ENCODE measurements around the gene KY. TPM values are rescaled to one million over a fixed set of nuclear protein-coding genes. Genes with fewer than 3 reads are reported as not detected.

Gene KY
- total RNA-seq, 2 experiments from 2014 or later: not detected

DNA sequence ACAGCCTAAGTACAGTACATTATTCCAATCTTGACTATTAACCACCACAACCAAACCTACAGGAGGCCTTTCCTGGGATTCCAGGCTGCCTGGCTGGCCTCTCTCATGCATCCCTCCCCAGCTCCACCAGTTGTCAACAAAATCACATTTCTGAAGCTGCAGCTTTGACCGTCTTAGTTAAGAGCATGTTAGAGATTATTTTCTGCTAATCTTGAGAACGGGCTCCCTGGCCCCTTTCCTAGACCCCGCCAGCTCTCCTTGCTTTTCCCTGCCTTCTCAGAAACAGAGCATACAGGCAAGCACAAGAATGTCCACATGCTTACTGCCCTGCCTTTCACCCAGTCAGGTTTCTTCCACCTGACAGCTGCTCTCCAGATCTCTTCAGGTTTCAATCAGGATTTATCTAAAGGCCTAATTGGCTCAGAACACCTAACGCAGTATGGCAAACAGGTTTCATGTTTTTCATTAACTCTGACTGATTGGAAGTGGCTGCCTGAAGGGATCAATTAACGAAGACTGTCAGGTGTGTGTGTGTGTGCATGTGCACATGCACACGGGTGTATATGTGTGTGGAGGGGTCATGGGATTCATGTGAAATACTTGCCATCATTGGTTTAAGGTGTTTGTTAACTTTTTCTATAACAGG, 12.3 kb downstream of the KY start:
- Histone ChIP-seq H3K79me2 (ENCODE audit: insufficient read depth, low read depth, low read length) (no peaks in the 10 kb centered on the region), H4K20me1 (ENCODE audit: insufficient read depth, low read length) (no peaks in the 10 kb centered on the region), H3K36me3 (ENCODE audit: insufficient read depth, low read length) (no peaks in the 10 kb centered on the region), H3K9me2 (ENCODE audit: insufficient read depth, low read length) (0 out of 2 replicates have a peak, but pooled peaks cover 4% of the 10 kb centered on the region), H2AFZ (ENCODE audit: low read length) (no peak overlapping the region), H3K4me3 (ENCODE audit: low read depth, low read length, poor library complexity, severe bottlenecking) (no peak overlapping the region), H3K4me1 (ENCODE audit: insufficient read depth, low read length, poor library complexity, severe bottlenecking) (no peaks in the 10 kb centered on the region), H3K4me2 (ENCODE audit: low read length) (no peak overlapping the region), H3K9me3 (ENCODE audit: low read length) (no peaks in the 10 kb centered on the region), H3K27ac (ENCODE audit: low read depth, low read length, poor library complexity, severe bottlenecking) (no peak overlapping the region)
- BruUV-seq (replicated peaks): no TSS peak
- intact Hi-C loops (cut with micrococcal nuclease; ENCODE audit: unreplicated experiment): no loop called here
- TF ChIP-seq EZH2phosphoT487 (IDR thresholded peaks at IDR 0.05; ENCODE audit: borderline replicate concordance, low read depth, low read length): no peak
- TF ChIP-seq, protein P1, sequence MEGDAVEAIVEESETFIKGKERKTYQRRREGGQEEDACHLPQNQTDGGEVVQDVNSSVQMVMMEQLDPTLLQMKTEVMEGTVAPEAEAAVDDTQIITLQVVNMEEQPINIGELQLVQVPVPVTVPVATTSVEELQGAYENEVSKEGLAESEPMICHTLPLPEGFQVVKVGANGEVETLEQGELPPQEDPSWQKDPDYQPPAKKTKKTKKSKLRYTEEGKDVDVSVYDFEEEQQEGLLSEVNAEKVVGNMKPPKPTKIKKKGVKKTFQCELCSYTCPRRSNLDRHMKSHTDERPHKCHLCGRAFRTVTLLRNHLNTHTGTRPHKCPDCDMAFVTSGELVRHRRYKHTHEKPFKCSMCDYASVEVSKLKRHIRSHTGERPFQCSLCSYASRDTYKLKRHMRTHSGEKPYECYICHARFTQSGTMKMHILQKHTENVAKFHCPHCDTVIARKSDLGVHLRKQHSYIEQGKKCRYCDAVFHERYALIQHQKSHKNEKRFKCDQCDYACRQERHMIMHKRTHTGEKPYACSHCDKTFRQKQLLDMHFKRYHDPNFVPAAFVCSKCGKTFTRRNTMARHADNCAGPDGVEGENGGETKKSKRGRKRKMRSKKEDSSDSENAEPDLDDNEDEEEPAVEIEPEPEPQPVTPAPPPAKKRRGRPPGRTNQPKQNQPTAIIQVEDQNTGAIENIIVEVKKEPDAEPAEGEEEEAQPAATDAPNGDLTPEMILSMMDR (conservative IDR thresholded peaks at IDR 0.05; ENCODE audit: low read length): no peak
- POLR2A ChIA-PET: no interaction called here
- CTCF ChIA-PET (ENCODE audit: unreplicated experiment): no interaction called here
- DNase-seq (ENCODE audit: low spot score): no peak

DNA sequence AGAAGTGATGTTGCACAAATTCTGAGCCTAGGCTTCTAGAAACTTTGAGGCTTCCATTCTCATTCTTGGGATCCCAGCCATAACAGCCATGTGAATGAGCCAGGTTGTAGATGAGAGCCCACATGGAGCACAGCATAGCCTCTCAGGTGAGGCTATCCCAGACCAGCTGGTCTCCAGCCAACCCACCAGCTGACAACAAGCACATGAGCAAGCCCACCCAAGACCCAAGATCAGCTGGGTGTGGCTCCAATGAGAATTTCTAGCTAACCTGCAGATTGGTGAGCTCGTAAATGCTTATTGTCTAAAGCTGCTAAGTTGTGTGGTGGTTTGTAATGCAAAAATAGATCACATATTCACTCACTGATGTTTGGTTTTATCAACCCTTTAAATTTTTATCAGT, 14.4 kb downstream of the KY start:
- 0 out of 2 replicates have a peak, but pooled peaks cover 4% of the 10 kb centered on the region for H3K9me2 ChIP-seq (ENCODE audit: insufficient read depth, low read length)
- H3K4me3 ChIP-seq (ENCODE audit: low read depth, low read length, poor library complexity, severe bottlenecking): no peak overlapping the region
- POLR2A ChIA-PET: no interaction called here
- CTCF ChIA-PET (ENCODE audit: unreplicated experiment): no interaction called here
- no peaks in the 10 kb centered on the region for H3K79me2 ChIP-seq (ENCODE audit: insufficient read depth, low read depth, low read length)
- TF ChIP-seq, protein P1 (conservative IDR thresholded peaks at IDR 0.05; ENCODE audit: low read length): no peak
- no peak for TF ChIP-seq EZH2phosphoT487 (IDR thresholded peaks at IDR 0.05; ENCODE audit: borderline replicate concordance, low read depth, low read length)
- intact Hi-C loops (cut with micrococcal nuclease; ENCODE audit: unreplicated experiment): no loop called here
- no peaks in the 10 kb centered on the region for H4K20me1 ChIP-seq (ENCODE audit: insufficient read depth, low read length)
- H3K9me3 ChIP-seq (ENCODE audit: low read length): no peaks in the 10 kb centered on the region; the same call in 1 of the 2 replicates
- no peak overlapping the region for H2AFZ ChIP-seq (ENCODE audit: low read length)
- H3K27ac ChIP-seq (ENCODE audit: low read depth, low read length, poor library complexity, severe bottlenecking): no peak overlapping the region
- DNase-seq (ENCODE audit: low spot score): no peak
- no TSS peak for BruUV-seq (replicated peaks)
- H3K4me2 ChIP-seq (ENCODE audit: low read length): no peak overlapping the region
- no peaks in the 10 kb centered on the region for H3K36me3 ChIP-seq (ENCODE audit: insufficient read depth, low read length)
- H3K4me1 ChIP-seq (ENCODE audit: insufficient read depth, low read length, poor library complexity, severe bottlenecking): no peaks in the 10 kb centered on the region

DNA sequence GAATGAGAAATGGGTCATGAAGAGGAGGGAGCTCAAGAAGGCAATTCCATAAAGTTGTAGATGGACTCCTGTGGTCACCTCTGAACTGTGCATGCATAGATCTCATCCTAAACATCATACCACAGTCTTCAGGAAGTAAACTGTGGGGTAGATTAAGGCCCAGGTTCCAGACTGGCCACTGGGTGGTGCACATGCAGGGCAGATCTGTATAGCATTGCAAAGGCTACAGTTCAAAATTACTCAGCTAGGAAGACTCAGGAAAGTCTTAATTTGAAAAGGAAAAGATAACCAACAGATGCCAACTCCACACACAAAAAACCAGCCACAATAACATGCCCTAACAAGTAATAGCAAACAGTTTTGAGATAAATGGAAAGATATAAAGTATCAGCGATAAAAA, 20.3 kb downstream of the KY start:
- H3K4me1 ChIP-seq (ENCODE audit: insufficient read depth, low read length, poor library complexity, severe bottlenecking): no peaks in the 10 kb centered on the region

More for the DNA sequence above, 20.3 kb downstream of the KY start:
- H2AFZ ChIP-seq (ENCODE audit: low read length): no peak overlapping the region
- ChIA-PET POLR2A (no interaction called here), CTCF (ENCODE audit: unreplicated experiment) (no interaction called here)
- H4K20me1 ChIP-seq (ENCODE audit: insufficient read depth, low read length): no peaks in the 10 kb centered on the region
- H3K4me2 ChIP-seq (ENCODE audit: low read length): no peak overlapping the region
- H3K9me2 ChIP-seq (ENCODE audit: insufficient read depth, low read length): 0 out of 2 replicates have a peak, but pooled peaks cover 4% of the 10 kb centered on the region
- H3K27ac ChIP-seq (ENCODE audit: low read depth, low read length, poor library complexity, severe bottlenecking): no peak overlapping the region
- no peaks in the 10 kb centered on the region for H3K36me3 ChIP-seq (ENCODE audit: insufficient read depth, low read length)
- TF ChIP-seq, protein P1 (conservative IDR thresholded peaks at IDR 0.05; ENCODE audit: low read length): peak; percentile 67
- no peak for TF ChIP-seq EZH2phosphoT487 (IDR thresholded peaks at IDR 0.05; ENCODE audit: borderline replicate concordance, low read depth, low read length)
- no peak overlapping the region for H3K4me3 ChIP-seq (ENCODE audit: low read depth, low read length, poor library complexity, severe bottlenecking)
- intact Hi-C loops (cut with micrococcal nuclease; ENCODE audit: unreplicated experiment): no loop called here
- DNase-seq (ENCODE audit: low spot score): no peak
- H3K9me3 ChIP-seq (ENCODE audit: low read length): peaks cover 13% of the 10 kb centered on the region; the same call in 1 of the 2 replicates
- H3K79me2 ChIP-seq (ENCODE audit: insufficient read depth, low read depth, low read length): no peaks in the 10 kb centered on the region
- no TSS peak for BruUV-seq (replicated peaks)

Measured in OCI-LY7 (cell line).